Measurements from ENCODE around the gene MNX1.

MNX1 gene

GRCh38 chr7:157014635-157015555 is 4.4 kb upstream of the MNX1 start:
- no peak for DNase-seq

GRCh38 chr7:157013602-157014549 is 3.4 kb upstream of the MNX1 start:
- DNase-seq: no peak

- DNase-seq: no peak
Measured at GRCh38 chr7:157013101-157013500, 2.6 kb upstream of the MNX1 start.

- DNase-seq: no peak
Measured at GRCh38 chr7:157012113-157012547, 1.7 kb upstream of the MNX1 start.

- DNase-seq: no peak
Measured at GRCh38 chr7:157011333-157012112, 1.1 kb upstream of the MNX1 start.

GRCh38 chr7:157009778-157010587 is 480 bp downstream of the MNX1 start:
- DNase-seq: no peak

GRCh38 chr7:157009170-157009777 is 1.2 kb downstream of the MNX1 start:
- DNase-seq: no peak

- no peak for DNase-seq
Measured at GRCh38 chr7:157008206-157009169, 2.0 kb downstream of the MNX1 start.

GRCh38 chr7:157007470-157008066 is 2.9 kb downstream of the MNX1 start:
- DNase-seq: no peak

- no peak for DNase-seq
Measured at GRCh38 chr7:157006829-157007469, 3.5 kb downstream of the MNX1 start.

- DNase-seq: no peak
Measured at GRCh38 chr7:157006205-157006747, 4.2 kb downstream of the MNX1 start.

- no peak for DNase-seq
Measured at GRCh38 chr7:157005456-157006204, 4.8 kb downstream of the MNX1 start.

- DNase-seq: no peak
Measured at GRCh38 chr7:157004521-157005455, 5.7 kb downstream of the MNX1 start.

- no peak for DNase-seq
Measured at GRCh38 chr7:157003756-157004520, 6.5 kb downstream of the MNX1 start.

- DNase-seq: no peak
Measured at GRCh38 chr7:157003445-157003755, 7.1 kb downstream of the MNX1 start.

- no peak for DNase-seq
Measured at GRCh38 chr7:157002819-157003421, 7.5 kb downstream of the MNX1 start.
